ENCODE results near the gene COLEC12. TPM values are rescaled to one million over a fixed set of nuclear protein-coding genes. Genes with fewer than 3 reads are reported as not detected.

COLEC12 gene
- total and polyA plus RNA-seq, 10 of the 15 experiments (the other 5 are each of a cell fraction or from before 2014, with no cell fraction given), result 0.04 to 0.05 TPM; not detected in 8

DNA sequence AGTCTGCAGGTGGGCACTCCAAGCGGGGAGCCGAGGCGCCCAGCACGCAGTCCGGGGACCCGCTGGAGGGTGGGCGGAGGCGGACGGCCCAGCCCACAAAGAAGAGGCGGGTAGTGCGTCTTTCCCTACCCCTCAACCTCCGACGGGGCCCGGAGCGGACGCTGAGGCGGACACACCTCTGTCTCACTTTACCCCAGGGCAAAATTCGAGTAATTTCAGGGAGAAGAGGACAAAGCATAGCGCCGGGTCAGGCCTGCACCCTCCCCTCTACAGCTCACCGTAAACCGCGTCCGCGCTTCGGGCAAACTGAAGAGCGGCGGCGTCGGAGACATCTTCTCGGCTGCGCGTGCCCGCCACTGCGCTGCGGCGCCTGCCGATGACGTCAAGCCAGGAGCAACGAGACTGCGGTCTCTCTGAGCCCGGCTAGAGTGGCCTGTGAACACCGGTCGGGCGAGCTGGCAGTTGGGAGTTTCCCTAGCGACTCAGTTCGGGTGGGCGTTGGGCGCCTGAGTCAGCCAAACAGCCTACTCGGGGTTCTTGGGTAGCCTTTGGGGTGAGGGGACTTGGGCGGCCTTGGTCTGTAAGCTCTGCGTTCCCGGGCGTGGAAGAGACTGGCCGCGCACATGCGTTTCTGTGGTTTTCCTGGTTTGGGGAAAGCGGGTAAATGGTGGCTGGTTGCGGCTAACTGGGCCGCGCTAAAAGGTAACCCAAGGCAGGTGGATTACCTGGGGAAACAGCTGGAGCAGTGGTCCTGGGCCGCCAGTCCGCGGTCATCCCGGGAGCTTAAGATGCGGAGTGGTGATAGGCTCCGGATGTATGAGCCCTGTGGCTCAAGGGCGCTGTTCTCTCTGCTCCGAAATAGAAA is 232.6 kb downstream of the COLEC12 start, which contains the start of gene THOC1 (continued):
- TF ChIP-seq, protein P1, sequence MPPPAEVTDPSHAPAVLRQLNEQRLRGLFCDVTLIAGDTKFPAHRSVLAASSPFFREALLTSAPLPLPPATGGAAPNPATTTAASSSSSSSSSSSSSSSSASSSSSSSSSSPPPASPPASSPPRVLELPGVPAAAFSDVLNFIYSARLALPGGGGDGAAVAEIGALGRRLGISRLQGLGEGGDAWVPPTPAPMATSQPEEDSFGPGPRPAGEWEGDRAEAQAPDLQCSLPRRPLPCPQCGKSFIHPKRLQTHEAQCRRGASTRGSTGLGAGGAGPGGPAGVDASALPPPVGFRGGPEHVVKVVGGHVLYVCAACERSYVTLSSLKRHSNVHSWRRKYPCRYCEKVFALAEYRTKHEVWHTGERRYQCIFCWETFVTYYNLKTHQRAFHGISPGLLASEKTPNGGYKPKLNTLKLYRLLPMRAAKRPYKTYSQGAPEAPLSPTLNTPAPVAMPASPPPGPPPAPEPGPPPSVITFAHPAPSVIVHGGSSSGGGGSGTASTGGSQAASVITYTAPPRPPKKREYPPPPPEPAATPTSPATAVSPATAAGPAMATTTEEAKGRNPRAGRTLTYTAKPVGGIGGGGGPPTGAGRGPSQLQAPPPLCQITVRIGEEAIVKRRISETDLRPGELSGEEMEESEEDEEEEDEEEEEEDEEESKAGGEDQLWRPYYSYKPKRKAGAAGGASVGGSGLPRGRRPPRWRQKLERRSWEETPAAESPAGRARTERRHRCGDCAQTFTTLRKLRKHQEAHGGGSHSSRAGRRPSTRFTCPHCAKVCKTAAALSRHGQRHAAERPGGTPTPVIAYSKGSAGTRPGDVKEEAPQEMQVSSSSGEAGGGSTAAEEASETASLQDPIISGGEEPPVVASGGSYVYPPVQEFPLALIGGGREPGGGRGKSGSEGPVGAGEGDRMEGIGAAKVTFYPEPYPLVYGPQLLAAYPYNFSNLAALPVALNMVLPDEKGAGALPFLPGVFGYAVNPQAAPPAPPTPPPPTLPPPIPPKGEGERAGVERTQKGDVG (CRISPR knock-in tag; IDR thresholded peaks at IDR 0.05), result no peak
- TF ChIP-seq MTA3 (IDR thresholded peaks at IDR 0.05; ENCODE audit: borderline replicate concordance, low read length) (no peak; the same call in 1 of the 2 replicates), MLLT1 (IDR thresholded peaks at IDR 0.05) (peak; percentile 93), ZNF274 (IDR thresholded peaks at IDR 0.05; ENCODE audit: insufficient read depth, insufficient read length) (no peak), MYB (IDR thresholded peaks at IDR 0.05; ENCODE audit: borderline replicate concordance, low read depth, low read length) (peak; percentile 97), KDM1A (IDR thresholded peaks at IDR 0.05; ENCODE audit: borderline replicate concordance) (no peak), SPI1 (IDR thresholded peaks at IDR 0.05; ENCODE audit: borderline replicate concordance, insufficient read depth, low read depth, low read length) (no peak), JUNB (IDR thresholded peaks at IDR 0.05) (no peak), PML (IDR thresholded peaks at IDR 0.05; ENCODE audit: low read length) (peak; percentile 94), POLR2AphosphoS2 (IDR thresholded peaks at IDR 0.05; ENCODE audit: low read depth, low read length) (no peak; the same call in 1 of the 2 replicates), TCF3 (IDR thresholded peaks at IDR 0.05; ENCODE audit: borderline replicate concordance, insufficient read depth, low read depth, low read length) (peak; percentile 86), PRDM15 (CRISPR knock-in tag; IDR thresholded peaks at IDR 0.05) (no peak), WRNIP1 (IDR thresholded peaks at IDR 0.05; ENCODE audit: borderline replicate concordance, low read depth, low read length) (no peak), RAD21 (IDR thresholded peaks at IDR 0.05; ENCODE audit: insufficient read depth, low read depth, low read length) (no peak), RB1 (IDR thresholded peaks at IDR 0.05; ENCODE audit: borderline replicate concordance) (no peak), RFX5 (IDR thresholded peaks at IDR 0.05; ENCODE audit: low read depth, low read length) (no peak; the same call in 1 of the 2 replicates), CBX5 (IDR thresholded peaks at IDR 0.05; ENCODE audit: low read depth) (0 out of 2 replicates have a peak, but pooled peaks have one; percentile 46), SP1 (IDR thresholded peaks at IDR 0.05; ENCODE audit: low read depth, low read length) (peak; percentile 55)
- TF ChIP-seq, protein P2, sequence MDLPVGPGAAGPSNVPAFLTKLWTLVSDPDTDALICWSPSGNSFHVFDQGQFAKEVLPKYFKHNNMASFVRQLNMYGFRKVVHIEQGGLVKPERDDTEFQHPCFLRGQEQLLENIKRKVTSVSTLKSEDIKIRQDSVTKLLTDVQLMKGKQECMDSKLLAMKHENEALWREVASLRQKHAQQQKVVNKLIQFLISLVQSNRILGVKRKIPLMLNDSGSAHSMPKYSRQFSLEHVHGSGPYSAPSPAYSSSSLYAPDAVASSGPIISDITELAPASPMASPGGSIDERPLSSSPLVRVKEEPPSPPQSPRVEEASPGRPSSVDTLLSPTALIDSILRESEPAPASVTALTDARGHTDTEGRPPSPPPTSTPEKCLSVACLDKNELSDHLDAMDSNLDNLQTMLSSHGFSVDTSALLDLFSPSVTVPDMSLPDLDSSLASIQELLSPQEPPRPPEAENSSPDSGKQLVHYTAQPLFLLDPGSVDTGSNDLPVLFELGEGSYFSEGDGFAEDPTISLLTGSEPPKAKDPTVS (IDR thresholded peaks at IDR 0.05; ENCODE audit: low read depth, low read length), result no peak

All from GM12878 (cell line).